Limb (tissue), 2 donors: Measurements from ENCODE around the gene UBE2L3.
"Not testable (repeated sequence)": the region's sequence is repeated elsewhere in the genome, so short reads cannot be mapped to it uniquely, and the experiment has no call there.

ENCODE experiments used
- DNase-seq, 2 donors: peaks; one replicate each; pipeline ENCODE4 v3.0.0-alpha.2; 2016; ENCODE audit errors: extremely low spot score in 2 of 2

UBE2L3 gene

GRCh38 chr22:21599053-21599893 lies 31.8 kb downstream of the UBE2L3 start:
- no peak for DNase-seq

GRCh38 chr22:21602579-21602978 lies 35.1 kb downstream of the UBE2L3 start:
- no peak for DNase-seq

- DNase-seq: no peak
These were observed 36.5 kb downstream of the UBE2L3 start for GRCh38 chr22:21603973-21604372.

DNA sequence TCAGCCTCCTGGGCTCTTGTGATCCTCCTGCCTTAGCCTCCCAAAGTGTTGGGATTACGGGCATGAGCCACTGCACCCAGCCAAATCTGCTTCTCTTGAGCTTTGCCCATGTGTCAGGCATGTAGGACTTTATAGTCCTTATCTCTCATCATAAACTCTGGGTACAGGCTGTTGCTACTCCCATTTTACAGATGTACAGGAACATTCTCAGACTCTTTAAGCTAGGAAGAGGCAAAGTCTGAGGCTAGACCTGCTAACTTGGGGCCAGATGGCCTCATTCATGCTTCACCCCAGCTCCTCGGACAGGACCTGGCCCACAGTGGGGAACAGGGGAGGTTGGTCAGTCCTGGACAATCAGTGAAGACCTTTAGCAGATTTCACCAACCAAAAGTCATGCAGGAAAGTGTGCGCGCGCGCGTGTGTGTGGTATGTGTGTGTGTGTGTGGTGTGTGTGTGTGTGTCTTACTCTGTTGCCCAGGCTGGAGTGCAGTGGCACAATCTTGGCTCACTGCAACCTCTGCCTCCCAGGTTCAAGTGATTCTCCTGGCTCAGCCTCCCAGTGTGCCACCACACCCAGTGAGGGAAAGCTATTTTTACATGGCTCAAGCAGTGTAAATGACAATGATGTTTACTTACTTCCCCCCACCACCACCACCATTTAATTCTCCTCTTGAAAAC lies 38.5 kb downstream of the UBE2L3 start:
- DNase-seq: no peak

DNA sequence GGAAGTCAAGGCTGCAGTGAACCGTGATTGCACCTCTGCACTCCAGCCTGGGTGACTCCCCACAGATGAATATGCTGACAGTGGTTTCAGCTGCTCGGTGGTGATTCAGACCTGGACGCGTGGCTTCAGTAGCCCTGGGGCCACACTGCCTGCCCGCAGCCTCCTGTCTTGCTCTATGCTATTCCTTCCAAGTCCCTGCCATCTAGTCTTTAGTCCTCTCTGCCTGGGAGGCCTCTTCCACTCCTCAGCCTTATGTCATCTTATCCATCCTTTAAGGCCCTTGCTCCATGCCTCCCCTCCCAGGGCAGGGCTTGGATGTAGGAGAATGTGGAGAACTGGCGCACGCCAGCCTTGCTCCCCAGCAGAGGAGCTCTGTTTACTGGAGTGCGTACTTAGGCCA lies 39.3 kb downstream of the UBE2L3 start:
- DNase-seq: no peak

GRCh38 chr22:21609556-21610157 lies 42.1 kb downstream of the UBE2L3 start:
- not testable (repeated sequence) for DNase-seq

DNA sequence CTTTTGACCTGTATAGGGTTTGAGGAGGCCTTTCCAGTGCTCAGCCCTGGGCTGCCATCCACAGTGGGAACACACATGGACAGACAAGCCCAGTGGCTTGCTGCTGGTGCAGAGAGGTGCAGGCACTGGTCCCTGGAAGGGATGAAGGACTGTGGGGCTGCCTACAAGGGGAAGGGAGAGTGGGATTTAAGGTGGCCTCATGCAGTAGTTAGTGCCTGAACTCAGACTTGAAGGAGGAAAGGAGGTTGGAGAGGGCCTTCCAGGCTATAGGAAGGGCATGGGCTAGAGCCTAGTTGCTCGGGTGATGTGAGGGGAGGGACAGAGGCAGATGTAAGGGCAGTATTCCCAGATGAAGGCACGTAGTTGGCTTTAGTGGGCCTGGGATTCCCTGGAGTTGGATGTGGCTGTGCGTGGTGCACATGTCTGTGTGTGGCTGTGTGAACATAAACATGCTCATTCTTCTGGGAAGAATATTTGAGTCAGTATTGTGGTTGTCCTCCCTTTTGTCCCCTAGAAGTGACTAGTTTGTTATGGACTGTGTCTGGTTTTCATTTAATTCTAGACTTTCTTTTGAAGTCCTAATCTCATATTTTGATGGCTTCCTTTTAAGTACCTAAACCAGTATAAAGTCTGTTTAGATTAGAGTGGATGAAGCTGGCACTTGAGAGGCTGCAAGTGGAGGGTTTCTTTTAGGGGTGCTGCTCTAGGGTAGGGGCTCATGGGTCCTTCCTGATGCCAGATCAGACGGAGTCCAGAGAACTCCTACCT lies 43.9 kb downstream of the UBE2L3 start:
- DNase-seq: no peak

DNA sequence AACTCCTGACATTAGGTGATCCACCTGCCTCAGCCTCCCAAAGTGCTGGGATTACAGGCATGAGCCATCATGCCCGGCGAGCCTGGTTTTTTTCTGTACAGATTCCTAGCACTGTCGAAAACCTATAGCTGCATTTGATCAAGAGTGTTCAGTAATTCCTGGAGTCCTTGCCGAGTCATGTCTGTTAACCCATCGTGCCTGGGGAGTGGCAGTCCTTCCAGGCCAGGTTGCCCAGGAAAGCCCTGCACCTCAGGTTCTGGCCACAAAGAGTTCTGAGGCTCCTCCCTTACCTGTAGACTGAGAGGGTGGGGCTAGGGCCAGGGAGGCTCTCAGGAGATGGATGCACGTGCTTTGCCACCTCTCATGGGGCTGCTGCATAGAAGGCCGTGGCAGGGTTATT lies 45.3 kb downstream of the UBE2L3 start:
- DNase-seq: no peak

- DNase-seq: no peak
These were observed 46.2 kb downstream of the UBE2L3 start for GRCh38 chr22:21613553-21614233.

DNA sequence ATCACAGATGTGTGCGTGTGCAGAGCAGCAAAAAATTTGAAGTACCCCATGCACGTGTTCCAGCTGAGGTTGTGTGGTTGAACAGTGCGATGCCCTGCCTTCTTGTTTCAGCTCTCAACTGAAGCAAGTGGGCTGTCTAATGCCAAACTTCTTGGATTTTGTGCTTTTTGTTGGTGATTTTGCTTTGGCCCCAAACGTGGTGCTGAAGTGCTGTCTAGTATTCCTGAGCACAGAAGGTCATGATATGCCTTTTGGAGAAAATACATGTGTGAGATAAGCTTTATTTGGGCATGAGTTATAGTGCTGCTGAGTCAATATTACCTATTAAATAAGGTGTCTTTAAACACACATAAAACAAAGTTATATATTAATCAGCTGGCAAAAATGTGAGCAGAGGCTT lies 48.2 kb downstream of the UBE2L3 start:
- DNase-seq: no peak

DNA sequence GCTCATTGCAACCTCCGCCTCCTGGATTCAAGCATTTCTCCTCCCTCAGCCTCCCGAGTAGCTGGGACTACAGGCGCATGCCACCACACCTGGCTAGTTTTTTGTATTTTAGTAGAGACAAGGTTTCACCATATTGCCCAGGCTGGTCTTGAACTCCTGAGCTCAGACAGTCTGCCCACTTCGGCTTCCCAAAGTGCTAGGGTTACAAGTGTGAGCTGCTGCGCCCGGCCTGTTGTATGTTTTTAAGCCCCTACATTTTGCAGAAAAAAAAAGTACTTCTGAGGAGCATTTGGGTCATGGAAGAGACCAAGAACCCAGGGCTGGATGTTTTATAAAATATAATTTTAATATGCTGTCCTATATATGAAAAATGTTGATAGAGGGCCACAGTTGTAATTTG lies 49.8 kb downstream of the UBE2L3 start:
- not testable (repeated sequence) for DNase-seq

DNA sequence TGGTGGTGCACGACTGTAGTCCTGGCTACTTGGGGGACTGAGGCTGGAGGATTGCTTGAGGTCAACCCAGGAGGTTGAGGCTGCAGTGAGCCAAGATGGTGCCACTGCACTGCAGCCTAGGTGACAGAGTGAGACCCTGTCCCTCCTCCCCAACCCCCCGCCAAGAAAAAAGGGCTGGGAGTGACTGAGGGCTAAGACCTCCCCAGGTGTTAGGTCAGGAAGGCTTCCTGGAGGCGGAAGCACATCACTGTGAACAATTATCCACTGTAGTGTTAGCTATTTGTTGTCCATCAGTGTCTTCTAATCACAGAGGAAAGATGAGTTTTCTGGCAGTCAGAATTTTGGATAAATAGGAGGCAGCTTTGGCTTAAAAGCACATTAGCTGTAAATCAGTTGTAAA lies 53.5 kb downstream of the UBE2L3 start:
- DNase-seq: no peak

DNA sequence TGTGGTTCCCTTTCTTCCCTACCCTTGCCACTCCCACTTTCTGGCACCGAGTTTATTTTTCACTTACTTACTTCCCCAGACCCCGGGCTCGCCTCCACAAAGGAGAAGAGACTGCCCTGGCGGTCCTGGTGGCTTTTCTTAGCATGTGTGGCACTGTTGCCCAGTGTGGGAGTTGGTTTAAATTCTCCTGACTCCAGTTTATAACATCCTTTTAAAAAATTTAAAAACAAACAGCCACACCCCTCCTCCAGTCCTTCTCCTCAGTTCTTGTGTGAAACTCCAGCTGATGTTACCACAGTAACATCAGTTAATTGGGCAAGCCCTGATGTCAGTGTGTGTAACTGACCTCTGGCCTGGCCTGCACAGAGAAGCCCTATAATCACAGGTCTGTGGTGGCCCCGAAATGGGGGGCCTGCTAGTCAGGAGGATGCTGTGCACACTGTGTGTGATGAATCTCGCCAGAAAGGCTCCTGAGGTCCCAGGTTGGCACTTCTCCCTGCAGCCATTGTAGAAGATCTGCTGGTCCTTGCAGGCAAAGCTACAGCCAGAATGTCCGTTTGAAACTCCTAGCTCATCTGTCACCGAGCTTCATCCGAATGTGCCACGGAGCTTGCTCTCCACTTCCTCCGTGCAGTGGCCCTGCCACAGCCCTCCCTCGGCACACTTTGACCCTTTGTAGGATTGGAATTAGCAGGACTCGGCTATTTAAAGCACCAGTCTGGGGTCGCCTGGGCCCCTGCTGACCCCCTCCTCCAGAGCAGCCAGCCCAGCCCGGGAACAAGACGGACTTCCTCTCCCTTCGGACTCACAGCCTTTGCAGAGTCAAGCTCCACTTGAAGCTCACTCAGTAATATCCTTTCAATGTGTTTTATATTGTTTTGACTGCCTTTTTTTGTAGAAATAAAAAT lies 54.8 kb downstream of the UBE2L3 start:
- no peak for DNase-seq

DNA sequence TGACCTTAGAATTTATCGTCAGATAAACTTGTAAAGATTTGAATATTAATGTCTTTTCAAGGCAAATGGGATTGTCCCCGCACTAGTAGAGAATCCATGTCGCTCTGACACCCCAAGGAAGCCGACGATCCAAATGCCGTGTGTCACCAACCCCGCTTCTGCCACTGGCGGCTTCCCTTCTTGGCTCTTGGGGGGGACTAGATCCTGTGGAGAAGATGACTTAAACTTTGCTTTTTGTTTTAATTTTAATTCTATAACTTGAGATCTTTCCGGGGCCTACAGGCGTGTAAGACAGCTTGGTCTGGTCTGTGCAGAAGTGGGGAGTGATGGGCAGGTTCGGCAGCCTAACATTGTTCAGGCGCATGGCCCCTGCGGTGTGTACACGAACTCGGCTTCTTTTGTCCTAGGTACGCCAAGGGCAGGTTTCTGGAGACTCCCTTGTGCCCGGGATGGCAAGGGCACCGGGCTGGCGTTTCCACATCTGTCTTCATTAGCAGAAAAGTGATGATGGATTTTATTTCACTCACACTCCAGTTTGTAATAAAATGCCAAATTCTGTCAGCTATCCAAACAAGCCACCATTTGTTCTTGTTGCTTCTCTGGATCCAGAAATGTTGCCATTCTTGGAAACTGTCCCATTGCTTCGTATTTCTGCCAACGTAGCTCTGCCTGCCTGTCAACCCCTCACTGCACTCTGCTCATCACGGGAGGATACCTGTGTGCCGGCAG lies 55.6 kb downstream of the UBE2L3 start:
- DNase-seq: no peak

DNA sequence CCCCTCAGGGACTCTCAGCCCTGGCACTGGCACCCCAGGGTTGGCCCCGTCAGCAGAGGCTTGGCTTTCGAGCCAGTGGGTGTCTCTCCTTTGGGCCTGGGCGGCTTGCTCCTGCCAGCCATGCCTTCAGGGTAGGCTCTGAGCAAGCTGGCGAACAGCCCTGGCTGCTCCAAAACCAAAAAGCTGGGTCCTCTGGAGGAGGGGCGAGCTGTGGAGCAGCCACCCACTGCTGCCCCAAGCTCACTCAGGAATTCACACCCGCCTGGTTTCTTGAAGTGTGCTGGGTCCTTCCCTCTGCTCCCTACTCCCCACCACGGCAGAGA lies 56.1 kb downstream of the UBE2L3 start:
- no peak for DNase-seq

DNA sequence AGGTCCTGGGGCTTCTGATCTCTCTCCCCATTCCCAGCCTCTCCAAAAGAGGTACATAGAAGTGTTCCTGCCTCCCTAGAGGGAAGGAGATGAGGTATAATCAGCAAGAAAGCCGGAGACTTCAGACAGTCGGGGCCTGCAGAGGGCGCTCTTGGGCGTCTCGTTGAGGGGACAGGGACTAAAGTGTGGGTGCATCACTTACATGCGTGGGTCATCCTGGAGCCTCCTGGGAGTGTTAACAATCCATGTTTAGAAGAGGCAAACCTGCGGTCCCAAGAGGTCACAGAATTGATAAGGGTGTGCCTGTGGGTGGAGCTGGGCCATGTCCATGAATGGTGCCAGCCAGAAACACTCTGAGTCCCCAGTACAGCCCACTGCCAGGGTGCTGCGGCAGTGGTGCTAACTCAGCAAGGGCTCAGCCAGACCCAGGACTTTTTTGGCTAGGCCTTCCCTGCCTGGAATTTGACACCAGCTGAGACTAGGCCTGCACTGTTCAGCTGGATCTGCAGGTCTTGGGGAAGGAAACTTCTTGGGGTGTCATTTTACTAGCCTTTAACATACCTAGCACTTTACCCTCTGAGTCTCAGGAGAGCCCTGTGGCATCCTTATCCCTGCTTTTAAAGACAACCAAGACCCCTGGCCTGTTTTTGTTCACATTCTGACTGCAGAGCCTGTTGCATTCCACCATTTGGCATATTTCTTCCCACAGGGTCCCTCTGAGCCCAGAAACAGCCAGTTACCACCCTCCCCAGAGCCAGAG lies 56.8 kb downstream of the UBE2L3 start:
- DNase-seq: no peak

DNA sequence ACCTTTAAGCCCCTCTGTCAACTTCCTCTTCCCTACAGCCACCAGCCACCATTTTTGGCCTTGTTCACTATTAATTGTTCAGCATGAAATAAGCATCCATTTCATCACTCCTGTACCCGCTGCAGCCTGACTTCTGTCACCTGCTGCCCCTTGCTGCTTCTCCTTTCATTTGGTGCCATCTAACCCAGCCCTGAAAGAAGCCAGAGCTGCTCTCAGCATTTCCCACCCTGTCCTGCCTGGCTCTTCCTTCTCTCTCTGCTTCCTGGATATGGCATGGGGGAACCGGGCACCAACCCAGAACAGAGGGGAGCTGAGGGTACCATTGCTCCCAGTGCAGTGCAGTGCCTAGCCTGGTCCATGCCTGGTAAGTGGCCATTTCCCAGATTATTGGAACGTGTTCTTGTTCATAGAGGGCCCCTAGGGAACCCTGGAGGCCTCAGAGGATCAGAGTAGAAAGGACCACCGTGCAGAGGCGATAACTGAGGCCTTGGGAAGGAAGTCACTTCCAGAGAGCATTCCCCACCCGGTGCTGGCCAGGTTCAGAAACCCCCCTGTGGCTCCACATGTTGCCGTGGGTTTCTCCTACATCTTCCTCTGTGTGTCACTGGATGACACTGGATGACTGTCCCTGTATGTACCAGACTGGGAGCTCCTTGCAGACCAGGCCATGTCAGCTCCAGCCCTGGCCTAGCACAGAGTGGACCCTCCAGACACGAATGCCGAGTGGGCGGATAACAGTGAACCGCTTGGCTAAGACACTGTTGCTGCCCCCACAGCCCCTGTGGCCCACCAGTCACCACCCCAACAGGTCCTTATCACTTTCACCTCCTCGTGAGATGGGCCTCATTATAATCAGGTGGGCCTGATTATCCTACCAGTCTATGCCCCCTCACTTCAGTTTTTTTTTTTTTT lies 57.6 kb downstream of the UBE2L3 start:
- DNase-seq: no peak
